HUES6 (cell line): ENCODE measurements around the gene ADK.
"Not testable (repeated sequence)": the region's sequence is repeated elsewhere in the genome, so short reads cannot be mapped to it uniquely, and the experiment has no call there.

Experiments
- H3K27ac ChIP-seq: 2 replicates; pipeline ENCODE4 v1.7.0; 2013; ENCODE audit warnings: low read depth, mild to moderate bottlenecking, low read length, inconsistent platforms
- H3K27me3 ChIP-seq: 2 replicates; pipeline ENCODE4 v1.6.1; 2013; ENCODE audit warnings: low read length; ENCODE audit not compliant: control insufficient read depth, insufficient read depth
- H3K36me3 ChIP-seq: 2 replicates; pipeline ENCODE4 v1.6.1; 2013; ENCODE audit warnings: low read length; ENCODE audit not compliant: control insufficient read depth, insufficient read depth
- H3K4me1 ChIP-seq: 2 replicates; pipeline ENCODE4 v1.6.1; 2013; ENCODE audit warnings: low read length; ENCODE audit not compliant: control insufficient read depth, insufficient read depth
- H3K4me3 ChIP-seq: 2 replicates; pipeline ENCODE4 v1.5.1; 2013; ENCODE audit warnings: low read depth, low read length
- H3K9ac ChIP-seq: one replicate; pipeline ENCODE4 v1.6.1; 2013; ENCODE audit warnings: mild to moderate bottlenecking, low read length
- H3K9me3 ChIP-seq: 2 replicates; pipeline ENCODE4 v1.6.1; 2013; ENCODE audit warnings: low read depth, low read length; ENCODE audit not compliant: control insufficient read depth, insufficient read depth

ADK gene

DNA sequence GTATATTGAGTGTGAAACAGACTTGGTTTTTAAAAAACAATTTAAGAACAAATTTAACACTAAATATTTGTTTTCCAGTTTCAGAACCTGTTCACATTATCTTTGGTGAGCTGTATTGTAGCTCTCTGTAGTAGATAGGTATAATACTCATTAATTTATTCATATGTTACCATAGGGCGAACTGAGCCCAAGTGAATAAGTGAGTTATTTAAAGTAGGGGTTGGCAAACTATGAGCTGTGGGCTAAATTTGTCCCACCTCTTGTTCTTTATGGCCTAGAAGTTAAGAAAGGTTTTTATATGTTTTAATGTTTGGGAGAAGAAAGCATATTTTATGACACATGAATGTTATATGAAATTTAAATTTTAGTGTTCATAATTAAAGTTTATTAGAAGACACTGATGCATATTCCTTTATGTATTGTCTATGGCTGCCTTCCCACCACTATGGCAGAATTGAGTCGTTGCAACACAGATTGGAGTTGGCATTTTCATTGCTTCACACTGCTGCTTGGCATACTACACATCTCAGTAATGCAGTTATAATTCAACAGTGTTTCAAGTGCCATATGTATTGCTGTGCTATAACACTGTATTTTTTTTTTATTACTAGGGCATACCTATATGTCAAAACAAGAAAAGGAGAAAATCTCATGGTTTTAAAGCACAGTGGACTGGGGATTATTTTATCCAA, 146.5 kb downstream of the ADK start:
- Histone ChIP-seq H3K36me3 (no peaks in the 10 kb centered on the region), H3K9ac (no peak overlapping the region), H3K27ac (no peak overlapping the region), H3K9me3 (no peaks in the 10 kb centered on the region), H3K27me3 (no peaks in the 10 kb centered on the region), H3K4me1 (no peaks in the 10 kb centered on the region), H3K4me3 (no peak overlapping the region)

DNA sequence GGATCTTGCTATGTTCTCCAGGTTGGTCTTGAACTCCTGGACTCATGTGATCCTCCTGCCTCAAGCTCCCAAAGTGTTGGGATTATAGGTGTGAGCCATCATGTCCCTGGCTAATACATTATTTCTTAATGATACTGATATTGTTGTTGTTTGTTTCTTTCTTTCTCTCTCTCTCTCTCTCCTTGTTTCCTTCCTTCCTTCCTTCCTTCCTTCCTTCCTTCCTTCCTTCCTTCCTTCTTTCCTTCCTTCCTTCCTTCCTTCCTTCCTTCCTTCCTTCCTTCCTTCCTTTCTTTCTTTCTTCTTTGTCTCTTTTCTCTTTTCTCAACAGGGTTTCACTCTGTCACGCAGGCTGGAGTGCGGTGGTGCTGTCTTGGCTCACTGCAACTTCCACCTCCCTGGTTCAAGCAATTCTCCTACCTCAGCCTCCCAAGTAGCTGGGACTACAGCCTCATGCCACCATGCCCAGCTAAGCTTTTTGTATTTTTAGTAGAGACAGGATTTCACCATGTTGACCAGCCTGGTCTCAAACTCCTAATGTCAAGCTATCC, 149.1 kb downstream of the ADK start:
- H3K9ac ChIP-seq, H3K36me3 ChIP-seq, H3K4me3 ChIP-seq, H3K27me3 ChIP-seq, H3K27ac ChIP-seq, H3K9me3 ChIP-seq, H3K4me1 ChIP-seq: not testable (repeated sequence)

DNA sequence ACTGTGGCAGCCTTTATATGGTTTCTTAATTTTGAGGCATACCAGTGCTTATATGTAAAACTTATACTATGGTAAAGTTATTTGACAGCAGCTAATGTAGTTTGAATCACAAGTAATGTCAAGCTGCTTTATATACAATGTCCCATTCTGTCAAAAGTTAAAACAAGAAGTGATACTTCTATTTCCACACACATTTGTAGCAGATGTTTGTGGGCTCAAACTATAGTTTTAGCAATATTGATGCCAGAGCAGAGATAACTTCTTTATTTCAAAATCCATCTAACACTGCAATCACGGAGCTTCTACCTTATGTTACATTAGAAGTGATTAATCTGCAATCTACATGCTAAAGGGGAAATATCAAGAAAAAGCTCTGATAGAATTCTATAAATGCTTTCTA, 149.6 kb downstream of the ADK start:
- Histone ChIP-seq H3K4me1 (no peaks in the 10 kb centered on the region), H3K27ac (no peak overlapping the region), H3K27me3 (no peaks in the 10 kb centered on the region), H3K9ac (no peak overlapping the region), H3K4me3 (no peak overlapping the region), H3K9me3 (no peaks in the 10 kb centered on the region), H3K36me3 (no peaks in the 10 kb centered on the region)

DNA sequence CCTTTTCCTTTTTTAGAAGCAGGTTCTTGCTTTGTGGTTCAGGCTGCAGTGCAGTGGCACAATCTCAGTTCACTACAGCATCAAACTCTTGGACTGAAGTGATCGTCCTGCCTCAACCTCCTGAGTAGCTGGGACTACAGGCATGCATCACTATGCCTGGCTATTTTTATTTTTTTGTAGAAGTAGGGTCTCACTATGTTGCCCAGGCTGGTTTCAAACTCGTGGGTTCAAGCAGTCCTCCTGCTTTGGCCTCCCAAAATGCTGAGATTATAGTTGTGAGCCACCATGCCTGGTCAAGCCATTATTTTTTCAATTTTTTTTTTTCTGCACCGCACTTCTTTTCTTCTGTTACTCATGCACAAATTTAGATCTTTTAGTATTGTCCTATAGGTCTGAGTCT, 154.7 kb downstream of the ADK start:
- Histone ChIP-seq H3K27ac (no peak overlapping the region), H3K27me3 (no peaks in the 10 kb centered on the region), H3K36me3 (no peaks in the 10 kb centered on the region), H3K9me3 (no peaks in the 10 kb centered on the region), H3K9ac (no peak overlapping the region), H3K4me3 (no peak overlapping the region), H3K4me1 (peaks cover 6% of the 10 kb centered on the region; the same call in 1 of the 2 replicates)

DNA sequence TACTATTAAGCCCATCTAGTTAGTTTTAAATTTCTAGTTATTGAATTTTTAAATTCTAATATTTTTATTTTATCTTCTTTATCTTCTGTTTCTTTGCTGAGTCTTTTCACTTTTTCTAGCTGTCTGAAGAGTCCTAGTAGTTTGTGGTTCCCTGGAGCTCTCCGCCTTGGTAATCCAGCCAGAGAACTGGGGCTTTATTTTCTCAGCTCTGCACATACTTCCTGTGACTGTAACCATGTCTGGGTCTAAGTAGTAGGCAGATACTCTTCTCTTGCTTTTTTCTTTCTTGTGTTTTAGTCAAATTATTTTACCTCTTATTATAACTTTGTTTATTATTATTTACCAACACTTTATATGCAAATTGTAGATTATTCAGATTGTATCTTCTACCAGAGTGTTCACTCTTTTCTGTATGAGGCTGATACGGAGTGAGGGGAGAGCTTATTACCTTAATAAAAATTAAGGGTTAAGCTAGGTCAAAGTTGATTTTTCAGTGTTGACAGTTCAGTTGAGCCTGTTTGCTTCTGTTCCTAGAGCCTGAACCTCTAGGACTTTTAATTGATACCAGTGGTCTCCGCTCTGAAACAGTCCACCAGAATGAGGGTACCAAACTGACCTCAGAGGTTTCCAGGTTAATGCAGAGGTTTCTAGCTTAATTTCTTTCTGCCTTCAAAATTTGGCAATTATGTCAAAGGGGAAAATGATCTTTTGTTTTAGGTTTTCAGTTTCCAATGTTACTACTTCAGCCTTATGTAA, 155.4 kb downstream of the ADK start:
- Histone ChIP-seq H3K27ac (no peak overlapping the region), H3K9ac (no peak overlapping the region), H3K27me3 (no peaks in the 10 kb centered on the region), H3K4me3 (no peak overlapping the region), H3K9me3 (no peaks in the 10 kb centered on the region), H3K4me1 (peaks cover 10% of the 10 kb centered on the region; the same call in 1 of the 2 replicates), H3K36me3 (no peaks in the 10 kb centered on the region)

DNA sequence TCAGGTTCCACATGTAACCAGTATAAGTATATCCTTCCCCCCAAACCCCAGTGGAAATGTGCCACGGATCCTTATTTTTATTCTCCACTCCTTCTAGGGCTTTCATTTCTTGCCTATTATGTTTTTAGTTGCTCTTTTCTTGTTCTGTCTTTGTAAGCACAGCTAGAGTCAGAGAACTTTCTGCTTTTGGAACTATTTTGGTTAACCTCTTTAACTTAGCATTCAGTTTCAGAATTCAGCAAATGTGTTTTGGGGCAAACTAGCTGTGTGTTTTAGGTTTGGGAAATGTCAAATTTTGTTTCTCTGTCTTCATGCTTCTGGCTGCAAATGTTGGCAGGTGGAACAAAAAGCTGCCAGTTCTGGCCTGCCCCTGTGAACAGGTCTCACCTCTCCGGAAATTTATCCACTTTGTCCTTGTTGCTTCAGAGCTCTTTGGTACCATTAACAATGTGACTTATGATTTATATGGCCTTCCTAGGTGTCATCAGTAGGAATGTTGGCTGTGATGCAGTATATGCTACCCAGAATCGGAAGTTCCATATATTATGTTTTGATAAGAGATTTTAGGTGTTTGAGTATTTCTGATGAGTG, 156.1 kb downstream of the ADK start:
- Histone ChIP-seq H3K9ac (no peak overlapping the region), H3K4me1 (peaks cover 10% of the 10 kb centered on the region; the same call in 1 of the 2 replicates), H3K27me3 (no peaks in the 10 kb centered on the region), H3K9me3 (no peaks in the 10 kb centered on the region), H3K4me3 (no peak overlapping the region), H3K36me3 (no peaks in the 10 kb centered on the region), H3K27ac (no peak overlapping the region)

DNA sequence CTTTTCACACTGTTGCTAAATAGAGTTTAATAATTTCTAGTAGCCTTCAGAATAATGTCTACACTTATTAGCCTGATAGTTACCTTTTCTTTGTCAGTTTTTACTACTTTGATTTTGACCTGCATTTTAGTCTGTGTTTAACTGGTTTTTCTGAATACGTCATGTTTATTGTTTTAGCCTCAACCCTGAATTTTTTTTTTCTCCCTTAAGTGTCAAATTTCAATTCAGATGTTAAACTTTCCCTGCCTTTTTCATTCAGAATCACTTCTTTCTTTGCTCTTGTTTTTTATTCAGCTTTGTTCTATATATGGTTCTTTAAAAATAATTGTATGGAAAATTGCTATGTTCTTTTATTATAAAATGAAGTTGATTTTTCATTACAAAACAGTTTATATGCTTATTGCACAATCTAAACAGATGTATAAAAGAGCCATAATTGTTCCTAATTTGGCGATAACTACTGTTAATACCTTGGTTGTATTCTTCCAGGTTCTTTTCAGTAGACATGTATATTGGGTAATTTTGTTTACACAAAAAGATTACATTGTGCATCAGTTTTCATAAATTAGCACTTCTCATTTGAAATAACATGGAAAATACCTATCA, 159.7 kb downstream of the ADK start:
- Histone ChIP-seq H3K4me1 (peaks cover 10% of the 10 kb centered on the region; the same call in 1 of the 2 replicates), H3K9ac (no peak overlapping the region), H3K27me3 (no peaks in the 10 kb centered on the region), H3K9me3 (no peaks in the 10 kb centered on the region), H3K36me3 (no peaks in the 10 kb centered on the region), H3K4me3 (no peak overlapping the region), H3K27ac (peak overlapping the region; percentile 22; the same call in 1 of the 2 replicates)

DNA sequence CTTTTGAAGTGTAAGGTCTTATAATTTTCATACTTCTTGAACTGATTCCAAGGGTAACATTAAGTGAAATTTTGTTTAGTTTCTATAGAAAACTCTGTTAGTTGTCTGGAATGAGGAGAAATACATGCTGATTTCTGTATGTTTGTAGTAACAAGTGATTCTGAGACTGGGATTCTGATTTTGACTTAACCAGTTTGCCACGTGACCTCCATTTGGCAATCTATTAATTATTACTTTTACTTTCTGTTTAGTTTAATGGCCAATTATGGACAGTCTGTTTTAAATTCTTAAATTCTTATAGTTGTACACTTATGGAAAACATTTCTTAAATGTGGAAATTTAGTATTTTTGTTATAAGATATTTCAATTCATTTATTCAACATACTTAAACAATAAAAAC, 163.1 kb downstream of the ADK start:
- Histone ChIP-seq H3K4me3 (no peak overlapping the region), H3K9ac (no peak overlapping the region), H3K36me3 (no peaks in the 10 kb centered on the region), H3K9me3 (no peaks in the 10 kb centered on the region), H3K27ac (no peak overlapping the region), H3K4me1 (peaks cover 10% of the 10 kb centered on the region; the same call in 1 of the 2 replicates), H3K27me3 (no peaks in the 10 kb centered on the region)

DNA sequence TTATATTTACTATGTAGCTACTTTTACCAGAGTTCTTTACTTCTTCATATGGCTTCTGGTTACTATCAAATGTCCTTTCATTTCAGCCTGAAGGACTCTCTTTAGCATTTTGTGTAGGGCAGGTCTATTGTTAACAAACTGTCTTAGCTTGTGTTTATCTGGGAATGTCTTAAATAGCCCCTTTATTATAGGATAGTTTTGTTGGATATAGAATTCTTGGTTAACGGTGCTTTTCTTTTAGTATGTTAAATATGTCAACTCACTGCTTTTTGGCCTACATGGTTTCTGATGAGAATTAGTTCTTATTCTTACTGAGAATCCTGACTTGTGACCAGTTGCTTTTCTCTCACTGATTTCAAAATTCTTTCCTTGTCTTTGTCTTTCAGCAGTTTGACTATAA, 169.0 kb downstream of the ADK start:
- no peaks in the 10 kb centered on the region for H3K36me3 ChIP-seq

DNA sequence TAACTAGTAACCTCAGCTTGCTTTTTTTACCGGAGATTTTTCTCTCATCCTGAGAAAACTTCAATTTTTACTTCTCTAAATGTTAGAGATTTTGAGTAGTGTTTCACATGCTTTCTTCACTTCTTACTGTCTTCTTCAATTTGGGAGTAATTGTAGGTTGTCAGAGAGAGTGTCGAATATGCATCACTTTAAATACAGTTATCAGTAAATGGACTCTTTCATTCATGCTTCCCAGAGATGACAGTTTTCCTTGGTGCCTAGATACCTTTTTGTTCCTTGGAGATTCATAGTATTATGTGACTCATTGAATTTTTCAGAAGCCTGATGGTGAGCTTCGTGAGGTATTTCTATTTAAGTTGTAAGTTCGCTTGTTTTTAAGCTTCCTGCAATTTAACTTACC, 169.7 kb downstream of the ADK start:
- H3K27me3 ChIP-seq: no peaks in the 10 kb centered on the region
- no peaks in the 10 kb centered on the region for H3K9me3 ChIP-seq
- H3K4me3 ChIP-seq: no peak overlapping the region
- H3K4me1 ChIP-seq: no peaks in the 10 kb centered on the region
- no peaks in the 10 kb centered on the region for H3K36me3 ChIP-seq
- H3K9ac ChIP-seq: no peak overlapping the region
- H3K27ac ChIP-seq: no peak overlapping the region

More for the DNA sequence above, 169.0 kb downstream of the ADK start:
- no peaks in the 10 kb centered on the region for H3K9me3 ChIP-seq
- H3K4me1 ChIP-seq: no peaks in the 10 kb centered on the region
- no peak overlapping the region for H3K9ac ChIP-seq
- H3K4me3 ChIP-seq: no peak overlapping the region
- H3K27me3 ChIP-seq: no peaks in the 10 kb centered on the region
- no peak overlapping the region for H3K27ac ChIP-seq
